GM12874 (cell line): ENCODE results near the gene CCND1.

Source experiments
- CTCF ChIP-seq: IDR thresholded peaks from 2 replicates; pipeline ENCODE4 v1.5.1; 2011; ENCODE audit warnings: low read depth, mild to moderate bottlenecking, control low read depth, low read length, moderate library complexity; ENCODE audit not compliant: insufficient read depth

The CCND1 gene

GRCh38 chr11:69647390-69647748 lies 6.4 kb downstream of the CCND1 start:
- TF ChIP-seq CTCF, result no peak

DNA sequence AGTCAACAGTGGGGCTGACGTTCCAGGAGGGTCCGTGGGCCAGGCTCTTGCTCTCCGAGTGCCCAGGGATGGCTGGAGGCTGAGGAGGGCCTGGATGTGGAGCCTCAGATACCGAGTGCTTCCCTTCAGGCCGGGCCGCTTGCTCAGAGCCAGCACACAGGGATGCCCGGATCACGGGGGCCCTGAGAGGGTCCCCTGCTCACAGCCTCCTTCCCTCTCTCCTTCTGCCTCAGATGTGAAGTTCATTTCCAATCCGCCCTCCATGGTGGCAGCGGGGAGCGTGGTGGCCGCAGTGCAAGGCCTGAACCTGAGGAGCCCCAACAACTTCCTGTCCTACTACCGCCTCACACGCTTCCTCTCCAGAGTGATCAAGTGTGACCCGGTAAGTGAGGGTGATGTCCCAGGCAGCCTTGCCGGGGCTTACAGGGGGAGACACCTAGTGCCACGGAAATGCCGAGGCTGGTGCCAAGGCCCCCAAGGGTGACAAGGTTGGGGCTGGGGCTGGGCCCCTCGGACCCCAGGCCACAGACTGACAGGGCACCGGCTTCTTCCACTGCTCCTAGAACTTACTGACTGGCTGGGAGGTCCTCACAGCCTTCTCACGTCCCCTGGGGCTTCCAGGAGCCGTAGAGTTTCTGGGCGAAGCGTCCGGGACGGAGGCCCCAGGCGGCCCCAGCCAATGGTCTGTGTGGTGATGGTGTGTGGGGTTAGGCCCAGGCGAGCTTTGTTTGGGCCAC lies 7.0 kb downstream of the CCND1 start:
- no peak for TF ChIP-seq CTCF

- no peak for TF ChIP-seq CTCF
These were observed 8.0 kb downstream of the CCND1 start for GRCh38 chr11:69648679-69649575.

- TF ChIP-seq CTCF, result no peak
These were observed 8.6 kb downstream of the CCND1 start for GRCh38 chr11:69649576-69649900.

DNA sequence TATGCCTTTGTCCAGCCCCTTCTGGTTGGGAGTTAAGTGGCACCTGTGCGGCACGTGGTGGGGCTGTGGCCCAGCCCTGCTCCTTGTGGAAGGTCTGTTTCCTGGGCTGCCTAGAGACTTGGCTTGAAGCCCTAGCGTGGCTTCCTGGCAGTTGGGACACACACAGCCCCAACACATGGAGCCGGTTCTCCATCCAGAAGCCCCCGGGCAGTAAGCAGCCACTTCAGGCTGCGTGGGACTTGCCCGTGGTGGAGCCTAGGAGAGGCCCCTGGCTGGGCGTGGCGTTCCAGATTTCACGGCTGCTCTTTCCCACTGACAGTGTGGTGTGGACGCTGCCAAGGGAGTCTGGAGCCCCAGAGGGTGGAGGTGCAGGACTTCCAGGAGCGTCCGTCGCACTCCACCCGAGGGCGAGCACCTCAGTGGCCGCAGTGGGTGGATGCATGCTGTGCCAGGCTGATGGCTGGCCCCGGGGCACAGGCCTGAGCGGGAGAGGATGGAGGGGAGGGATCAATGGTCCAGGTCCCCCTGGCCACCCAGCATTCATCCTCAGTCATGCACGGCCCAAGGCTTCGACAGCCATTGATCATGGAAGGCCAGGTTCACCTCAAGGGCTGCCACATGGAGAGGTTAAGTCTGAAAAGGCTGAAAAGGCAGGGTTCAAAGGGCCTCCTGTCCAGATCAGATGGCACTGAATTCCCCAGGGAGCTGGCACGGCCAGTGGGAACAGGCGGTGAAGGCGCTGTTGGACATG lies 9.3 kb downstream of the CCND1 start:
- no peak for TF ChIP-seq CTCF

GRCh38 chr11:69650832-69651344 lies 9.9 kb downstream of the CCND1 start:
- TF ChIP-seq CTCF, result no peak
